SU-DHL-6 (cell line): ENCODE measurements around the gene HECTD2.

ENCODE experiments used
- CTCF ChIP-seq: fragments of 200-600 bp; sonication (generic); IDR thresholded peaks from one replicate; pipeline ENCODE4 v1.5.1; 2017; ENCODE audit warnings: antibody characterized with exemption, mild to moderate bottlenecking, low read length, moderate library complexity; ENCODE audit not compliant: insufficient read depth, poor library complexity, severe bottlenecking
- EZH2phosphoT487 ChIP-seq: fragments of 200-600 bp; sonication (generic), shearing (Covaris generic); conservative IDR thresholded peaks from 2 replicates; pipeline ENCODE4 v1.6.1; 2018; ENCODE audit warnings: mild to moderate bottlenecking, antibody characterized with exemption, low read length, moderate library complexity, mixed read lengths

- TF ChIP-seq CTCF (no peak), EZH2phosphoT487 (no peak)
Observed at GRCh38 chr10:91391920-91392319, 18.2 kb upstream of the HECTD2 start.
